Naive B cell (primary cell): ENCODE data around the gene CDKAL1. TPM values are rescaled to one million over a fixed set of nuclear protein-coding genes. Genes with fewer than 3 reads are reported as not detected.

Experiments
- ATAC-seq, 2 donors: fragments of 150-1000 bp; cut with Tn5 transposase; 2 replicates each; pipeline ENCODE4 v1.10.0; 2021; ENCODE audit warnings: low read depth in 2 of 2, mild to moderate bottlenecking in 2 of 2, moderate library complexity in 2 of 2
- DNase-seq: peaks from one replicate; pipeline ENCODE4 v3.0.0; 2022
- H3K27ac Mint-ChIP-seq, 6 donors: one replicate each; pipeline ENCODE4 v1.8.0; 2020 to 2022; ENCODE audit warnings: mild to moderate bottlenecking in 6 of 6, mixed read lengths in 6 of 6, moderate library complexity in 5 of 6, inconsistent platforms in 2 of 6
- H3K27me3 Mint-ChIP-seq, 3 donors: one replicate each; pipeline ENCODE4 v1.8.0; 2021 to 2022; ENCODE audit warnings: mixed read lengths in 3 of 3, mild to moderate bottlenecking in 1 of 3
- H3K36me3 Mint-ChIP-seq, 2 donors: one replicate each; pipeline ENCODE4 v1.8.0; 2020 to 2022; ENCODE audit warnings: mixed read lengths in 2 of 2, inconsistent platforms in 1 of 2, mild to moderate bottlenecking in 1 of 2
- H3K4me1 Mint-ChIP-seq, 3 donors: one replicate each; pipeline ENCODE4 v1.8.0; 2020 to 2022; ENCODE audit warnings: mixed read lengths in 3 of 3, inconsistent platforms in 1 of 3, mild to moderate bottlenecking in 1 of 3, moderate library complexity in 1 of 3
- H3K4me3 Mint-ChIP-seq, 8 donors: one replicate each; pipeline ENCODE4 v1.8.0; 2020 to 2022; ENCODE audit warnings: mild to moderate bottlenecking in 8 of 8, mixed read lengths in 8 of 8, moderate library complexity in 8 of 8, inconsistent platforms in 2 of 8
- H3K9me3 Mint-ChIP-seq, 7 donors: one replicate each; pipeline ENCODE4 v1.8.0; 2020 to 2022; ENCODE audit warnings: mixed read lengths in 7 of 7, mild to moderate bottlenecking in 5 of 7, inconsistent platforms in 2 of 7, moderate library complexity in 1 of 7
- polyA plus RNA-seq, 6 donors: library from polyadenylated mRNA; unstranded; fragments of 300-500 nt; fragmentation: Illumina TruSeq; gene quantifications; one replicate each; pipeline ENCODE4 v1.2.3, GENCODE V29; 2021; ENCODE audit warnings: low read depth in 6 of 6

The CDKAL1 gene
- polyA plus RNA-seq, 6 donors from 2014 or later, result 27.0 to 40.2 (median 33.6) TPM

DNA sequence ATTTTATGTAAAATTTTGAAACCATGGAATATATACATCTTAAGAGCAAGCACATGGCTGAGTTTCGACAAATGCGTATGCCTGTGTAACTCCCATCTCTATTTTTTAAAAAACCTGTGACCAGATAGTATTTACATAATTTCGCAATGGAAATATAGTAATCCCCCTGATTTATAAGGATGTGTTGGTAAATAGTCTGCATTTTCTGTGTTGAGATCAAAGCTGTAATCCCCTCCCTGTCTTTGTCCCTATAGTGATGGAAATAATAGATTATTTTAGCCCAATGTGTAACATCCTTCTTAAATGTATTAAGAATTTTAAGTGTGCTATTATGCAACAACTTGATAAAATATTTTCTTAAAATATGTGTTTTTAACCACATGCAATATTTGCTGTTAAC is 267.3 kb downstream of the CDKAL1 start:
- H3K9me3 Mint-ChIP-seq, result peaks cover 0 to 33% (median 14%) of the 10 kb centered on the region in 7 donors
- no peaks in the 10 kb centered on the region for H3K4me1 Mint-ChIP-seq
- DNase-seq (no peak), ATAC-seq (no peak)
- no peak overlapping the region for H3K27ac Mint-ChIP-seq
- no peaks in the 10 kb centered on the region for H3K27me3 Mint-ChIP-seq
- H3K36me3 Mint-ChIP-seq, result peaks cover 38 to 47% of the 10 kb centered on the region in 2 donors
- no peak overlapping the region for H3K4me3 Mint-ChIP-seq

DNA sequence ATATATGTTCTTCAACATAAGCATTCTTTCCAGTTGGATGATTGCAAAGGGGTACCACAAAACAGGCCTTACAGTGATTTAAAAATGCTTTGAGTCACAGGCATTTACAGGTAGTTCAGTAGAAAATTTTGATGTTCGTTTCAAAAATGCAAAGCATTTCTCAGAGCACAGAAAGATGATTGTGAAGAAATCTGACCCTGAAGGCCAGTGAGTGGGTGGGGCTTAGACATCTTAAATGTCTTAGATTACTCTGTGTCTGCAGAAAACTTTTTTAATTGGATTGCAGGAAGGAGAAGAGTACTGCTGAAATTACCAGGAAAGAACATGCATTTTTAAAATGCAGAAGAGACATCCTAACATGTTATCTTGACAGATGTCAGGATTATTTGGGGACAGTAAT is 268.3 kb downstream of the CDKAL1 start:
- H3K9me3 Mint-ChIP-seq, result peaks cover 0 to 27% (median 14%) of the 10 kb centered on the region in 7 donors
- no peak overlapping the region for H3K27ac Mint-ChIP-seq
- H3K36me3 Mint-ChIP-seq, result peaks cover 31 to 42% of the 10 kb centered on the region in 2 donors
- ATAC-seq, result no peak
- no peak for DNase-seq
- no peak overlapping the region for H3K4me3 Mint-ChIP-seq
- no peaks in the 10 kb centered on the region for H3K4me1 Mint-ChIP-seq
- no peaks in the 10 kb centered on the region for H3K27me3 Mint-ChIP-seq

DNA sequence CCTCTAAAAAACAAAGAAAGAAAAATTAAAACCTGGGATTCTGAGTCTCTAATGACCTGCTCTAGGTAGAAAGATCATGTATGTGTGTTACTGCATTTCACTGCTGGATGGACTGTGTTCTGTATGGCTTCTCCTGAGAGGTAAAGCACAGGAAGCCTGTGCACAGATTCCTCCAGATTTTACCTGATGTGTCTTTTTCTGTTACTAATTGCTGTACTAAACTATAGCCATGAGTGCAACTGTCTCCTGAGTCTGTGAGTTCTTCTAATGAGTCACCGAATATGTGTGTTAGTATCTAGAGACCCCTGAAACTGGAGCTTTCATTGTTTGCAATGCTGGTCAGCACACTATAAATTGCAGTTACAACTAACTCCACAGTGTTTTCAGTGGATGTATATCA is 270.8 kb downstream of the CDKAL1 start:
- no peak overlapping the region for H3K4me3 Mint-ChIP-seq
- no peaks in the 10 kb centered on the region for H3K27me3 Mint-ChIP-seq
- DNase-seq, result no peak
- peaks cover 23 to 39% of the 10 kb centered on the region in 2 donors for H3K36me3 Mint-ChIP-seq
- H3K27ac Mint-ChIP-seq, result no peak overlapping the region
- H3K9me3 Mint-ChIP-seq, result peaks cover 0 to 22% (median 14%) of the 10 kb centered on the region in 7 donors
- ATAC-seq, result no peak
- H3K4me1 Mint-ChIP-seq, result no peaks in the 10 kb centered on the region

DNA sequence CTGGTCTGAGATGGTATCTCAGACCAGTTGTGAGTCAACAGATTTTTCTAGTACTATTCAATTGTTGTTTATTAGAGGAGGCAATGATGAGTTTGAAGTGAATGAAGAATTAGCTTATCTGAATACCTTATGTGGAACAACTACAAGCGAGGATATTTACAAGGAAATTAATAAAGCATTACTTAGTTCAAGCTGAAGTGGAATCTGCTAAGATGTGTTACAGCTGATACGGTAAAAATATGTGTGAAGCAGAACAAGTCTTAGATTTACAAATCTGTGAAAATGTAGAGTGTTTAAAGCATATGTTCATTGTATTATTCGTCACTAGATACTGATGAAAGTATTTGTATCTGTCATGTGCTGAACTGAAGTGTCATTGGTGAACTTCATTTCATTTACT is 272.4 kb downstream of the CDKAL1 start:
- Mint-ChIP-seq H3K27me3 (no peaks in the 10 kb centered on the region), H3K9me3 (peaks cover 0 to 22% (median 14%) of the 10 kb centered on the region in 7 donors), H3K4me1 (peaks cover 0 to 3% (median 0%) of the 10 kb centered on the region in 3 donors), H3K27ac (no peak overlapping the region), H3K36me3 (peaks cover 23 to 33% of the 10 kb centered on the region in 2 donors), H3K4me3 (no peak overlapping the region)
- DNase-seq (no peak), ATAC-seq (no peak)

DNA sequence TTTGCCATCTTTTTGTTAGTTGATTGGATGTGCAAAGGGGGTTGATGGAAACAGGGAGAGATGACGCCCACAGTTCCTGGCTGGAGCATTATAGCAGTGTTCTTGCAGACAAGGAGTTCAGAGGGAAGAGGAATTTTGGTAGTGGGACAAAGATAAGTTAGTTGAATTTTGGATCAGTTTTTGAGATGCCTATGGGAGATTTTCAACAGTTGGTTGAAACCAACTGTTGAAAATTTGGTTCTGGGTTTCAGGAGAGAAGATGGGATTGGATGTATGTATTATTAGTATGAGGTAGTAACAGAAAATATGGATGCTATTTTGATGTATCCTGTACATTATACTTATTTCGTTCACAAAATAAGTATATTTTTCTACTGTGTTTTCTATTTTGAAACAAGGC is 274.2 kb downstream of the CDKAL1 start:
- peaks cover 0 to 22% (median 14%) of the 10 kb centered on the region in 7 donors for H3K9me3 Mint-ChIP-seq

DNA sequence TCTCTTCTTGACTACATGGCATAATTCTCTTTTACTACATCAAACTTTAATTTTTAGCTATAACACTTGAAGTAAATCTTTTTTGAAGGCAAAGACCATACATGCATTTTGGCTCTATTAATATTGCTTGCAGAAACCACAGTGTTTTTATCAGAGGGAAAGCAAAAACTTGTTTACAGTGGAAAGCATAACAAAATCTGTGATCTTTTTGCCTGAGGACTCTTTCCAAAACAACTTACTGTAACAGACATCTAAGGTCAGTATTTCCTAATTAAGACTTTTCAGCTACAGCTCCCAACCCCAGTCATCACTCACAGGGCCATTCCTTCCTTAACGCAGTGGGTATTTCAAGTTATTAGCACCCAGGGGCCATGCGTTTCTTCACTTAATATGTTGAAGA is 274.7 kb downstream of the CDKAL1 start:
- Mint-ChIP-seq H3K36me3 (peaks cover 23 to 29% of the 10 kb centered on the region in 2 donors), H3K9me3 (peaks cover 0 to 22% (median 14%) of the 10 kb centered on the region in 7 donors), H3K27me3 (no peaks in the 10 kb centered on the region), H3K4me1 (peaks cover 0 to 3% (median 0%) of the 10 kb centered on the region in 3 donors), H3K4me3 (no peak overlapping the region), H3K27ac (no peak overlapping the region)
- no peak for ATAC-seq
- no peak for DNase-seq

More for the DNA sequence above, 274.2 kb downstream of the CDKAL1 start:
- H3K4me3 Mint-ChIP-seq, result no peak overlapping the region
- no peak overlapping the region for H3K27ac Mint-ChIP-seq
- H3K36me3 Mint-ChIP-seq, result peaks cover 24 to 31% of the 10 kb centered on the region in 2 donors
- ATAC-seq (no peak), DNase-seq (no peak)
- H3K4me1 Mint-ChIP-seq, result peaks cover 0 to 3% (median 0%) of the 10 kb centered on the region in 3 donors
- no peaks in the 10 kb centered on the region for H3K27me3 Mint-ChIP-seq

DNA sequence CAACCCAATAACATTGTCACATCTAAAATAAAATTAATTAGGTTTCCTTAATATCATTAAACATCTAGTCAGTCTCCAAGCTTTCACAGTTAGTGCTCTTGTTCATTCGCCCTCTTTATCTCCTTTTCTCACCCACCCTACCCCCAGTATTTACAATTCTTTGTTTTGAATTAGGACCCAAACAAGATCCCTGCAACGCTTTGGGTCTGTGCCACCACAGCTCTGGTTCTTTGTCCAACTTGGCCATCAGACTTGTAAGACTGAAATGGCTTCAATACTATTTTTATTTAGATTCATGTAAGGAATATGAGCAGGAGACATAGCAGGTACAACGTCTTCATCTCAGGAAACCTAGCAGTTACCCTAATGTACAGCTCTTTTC is 276.5 kb downstream of the CDKAL1 start:
- DNase-seq (no peak), ATAC-seq (no peak)
- H3K27me3 Mint-ChIP-seq, result no peaks in the 10 kb centered on the region
- H3K36me3 Mint-ChIP-seq, result peaks cover 19 to 22% of the 10 kb centered on the region in 2 donors
- peak overlapping the region in 3 of 6 donors; percentile 26 to 40 (median 29) for H3K27ac Mint-ChIP-seq
- H3K4me1 Mint-ChIP-seq, result peaks cover 0 to 3% (median 0%) of the 10 kb centered on the region in 3 donors
- H3K4me3 Mint-ChIP-seq, result no peak overlapping the region
- peaks cover 0 to 13% (median 7%) of the 10 kb centered on the region in 7 donors for H3K9me3 Mint-ChIP-seq

DNA sequence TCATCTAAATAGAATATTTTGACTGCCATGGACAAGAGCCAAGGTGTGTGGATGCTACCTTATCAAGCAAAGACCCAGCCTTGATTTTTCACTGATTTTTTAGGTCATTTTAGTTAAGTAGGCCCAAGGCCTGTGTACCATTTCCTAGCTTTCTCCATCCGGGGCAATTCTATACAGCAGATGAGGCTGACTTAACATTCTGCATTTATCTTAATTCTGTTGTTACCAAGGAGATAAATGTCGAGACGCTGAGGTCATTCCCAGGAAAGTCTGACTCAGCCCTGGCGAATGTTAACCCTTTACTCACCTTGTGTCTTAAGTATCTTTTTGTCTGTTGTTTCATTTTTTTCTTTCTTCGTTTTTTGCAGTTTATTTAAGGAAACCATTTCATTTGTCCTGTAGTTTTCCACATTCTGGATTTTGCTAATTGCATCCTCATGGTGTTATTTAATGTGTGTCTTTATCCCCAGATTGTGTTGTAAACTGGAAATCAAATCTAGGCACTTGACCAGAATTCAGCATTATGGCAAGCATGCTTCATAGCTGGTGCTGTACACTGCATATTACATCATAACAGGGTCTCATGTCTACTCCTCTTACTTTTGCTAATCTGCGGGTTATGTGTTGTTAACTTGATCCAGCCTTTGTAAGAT is 277.0 kb downstream of the CDKAL1 start:
- DNase-seq, result no peak
- Mint-ChIP-seq H3K4me1 (peaks cover 0 to 3% (median 0%) of the 10 kb centered on the region in 3 donors), H3K4me3 (no peak overlapping the region), H3K27me3 (no peaks in the 10 kb centered on the region), H3K36me3 (peaks cover 13 to 17% of the 10 kb centered on the region in 2 donors), H3K27ac (peak overlapping the region in 1 of 6 donors; percentile 36), H3K9me3 (peaks cover 0 to 8% (median 4%) of the 10 kb centered on the region in 7 donors)
- no peak for ATAC-seq

DNA sequence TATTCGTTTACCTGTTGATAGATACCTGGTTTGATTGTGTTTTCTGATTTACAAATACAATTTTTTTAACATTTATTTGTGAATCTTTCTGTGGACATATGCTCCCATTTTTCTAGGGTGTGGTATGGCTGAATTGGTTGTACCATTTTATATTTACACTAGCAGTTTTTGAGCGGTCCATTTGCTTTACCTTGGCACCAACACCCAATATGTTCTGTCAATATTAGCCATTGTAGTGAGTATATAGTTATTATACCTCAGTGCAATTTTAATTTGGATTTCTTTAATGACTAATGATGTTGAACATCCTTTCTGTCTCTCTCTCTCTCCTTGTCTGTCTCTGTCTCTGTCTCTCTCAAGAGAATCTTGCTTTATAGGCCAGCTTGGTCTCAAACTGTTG is 278.5 kb downstream of the CDKAL1 start:
- peaks cover 9 to 11% of the 10 kb centered on the region in 2 donors for H3K36me3 Mint-ChIP-seq
- no peak overlapping the region for H3K4me3 Mint-ChIP-seq
- peaks cover 0 to 2% (median 0%) of the 10 kb centered on the region in 7 donors for H3K9me3 Mint-ChIP-seq
- ATAC-seq, result no peak
- H3K27ac Mint-ChIP-seq, result no peak overlapping the region
- DNase-seq, result no peak
- H3K27me3 Mint-ChIP-seq, result no peaks in the 10 kb centered on the region
- peaks cover 0 to 3% (median 0%) of the 10 kb centered on the region in 3 donors for H3K4me1 Mint-ChIP-seq

DNA sequence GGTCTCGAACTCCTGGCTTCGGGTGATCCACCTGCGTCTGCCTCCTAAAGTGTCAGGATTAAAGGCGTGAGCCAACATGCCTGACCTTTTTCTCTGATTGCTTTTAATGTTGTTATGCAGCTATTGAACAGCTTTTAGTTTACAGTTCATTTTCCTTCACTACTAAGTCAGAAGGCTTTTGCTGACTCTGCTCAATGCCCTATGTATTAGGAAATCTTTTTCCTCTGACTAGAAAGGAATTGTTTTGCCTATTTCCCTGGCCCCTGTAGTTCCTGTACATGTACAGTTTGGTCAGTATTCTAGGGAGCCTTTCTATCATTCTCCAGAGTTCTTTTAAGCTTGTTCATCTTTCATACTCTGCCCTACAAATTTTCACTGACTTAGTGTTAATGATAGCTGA is 280.2 kb downstream of the CDKAL1 start:
- Mint-ChIP-seq H3K36me3 (peaks cover 9 to 11% of the 10 kb centered on the region in 2 donors), H3K27me3 (no peaks in the 10 kb centered on the region), H3K27ac (peak overlapping the region in 1 of 6 donors; percentile 13), H3K9me3 (peaks cover 0 to 2% (median 0%) of the 10 kb centered on the region in 7 donors), H3K4me1 (peaks cover 0 to 3% (median 0%) of the 10 kb centered on the region in 3 donors), H3K4me3 (no peak overlapping the region)
- DNase-seq, result no peak
- ATAC-seq, result no peak

DNA sequence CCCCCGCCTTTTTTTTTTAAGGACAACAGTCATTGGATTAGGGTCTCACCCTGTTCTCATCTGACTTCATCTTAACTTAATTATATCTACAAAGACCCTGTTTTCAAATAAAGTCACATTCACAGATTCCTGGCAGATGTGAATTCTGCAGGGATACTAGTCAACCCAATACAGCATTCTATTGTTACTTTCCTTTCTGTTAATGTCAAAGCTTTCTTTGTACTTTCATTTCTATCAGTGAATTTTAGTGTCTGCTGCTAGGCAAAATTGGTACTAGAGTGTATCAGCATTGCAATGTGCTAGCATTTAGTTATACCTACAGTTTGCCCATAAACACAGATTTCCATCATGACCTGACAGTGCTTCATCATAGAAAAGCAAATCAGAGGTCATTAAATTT is 281.9 kb downstream of the CDKAL1 start:
- Mint-ChIP-seq H3K27ac (no peak overlapping the region), H3K36me3 (peaks cover 16 to 21% of the 10 kb centered on the region in 2 donors), H3K27me3 (no peaks in the 10 kb centered on the region), H3K9me3 (peaks cover 0 to 2% (median 0%) of the 10 kb centered on the region in 7 donors), H3K4me1 (peaks cover 0 to 3% (median 0%) of the 10 kb centered on the region in 3 donors), H3K4me3 (no peak overlapping the region)
- ATAC-seq (no peak), DNase-seq (no peak)

DNA sequence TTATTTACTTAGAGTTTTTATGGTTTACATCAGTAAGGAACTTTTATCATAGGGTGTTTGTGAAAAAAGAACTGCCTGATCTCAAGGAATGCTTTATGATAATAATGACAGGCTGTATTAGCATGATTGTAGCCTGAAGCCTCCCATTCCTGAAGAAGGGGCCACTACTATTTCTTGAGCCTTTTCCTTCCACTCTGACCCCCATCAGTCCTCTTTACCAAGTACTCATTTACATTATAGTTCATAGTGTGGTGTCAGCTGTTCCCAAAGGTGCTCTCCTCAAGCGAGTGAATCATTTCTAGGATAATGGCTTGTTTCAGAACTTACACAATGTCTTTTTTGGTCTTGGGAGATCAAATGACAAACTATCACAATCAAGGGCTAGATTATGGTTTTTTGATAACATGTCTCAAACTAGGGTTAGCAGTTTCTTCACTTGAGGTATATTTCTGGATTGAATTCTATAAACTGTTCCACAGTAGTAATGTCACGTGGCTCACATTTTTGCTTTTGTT is 283.6 kb downstream of the CDKAL1 start:
- Mint-ChIP-seq H3K27ac (no peak overlapping the region), H3K27me3 (no peaks in the 10 kb centered on the region), H3K4me3 (no peak overlapping the region), H3K9me3 (peaks cover 0 to 3% (median 0%) of the 10 kb centered on the region in 7 donors), H3K36me3 (peaks cover 25 to 35% of the 10 kb centered on the region in 2 donors), H3K4me1 (peaks cover 0 to 3% (median 3%) of the 10 kb centered on the region in 3 donors)
- DNase-seq (no peak), ATAC-seq (no peak)

DNA sequence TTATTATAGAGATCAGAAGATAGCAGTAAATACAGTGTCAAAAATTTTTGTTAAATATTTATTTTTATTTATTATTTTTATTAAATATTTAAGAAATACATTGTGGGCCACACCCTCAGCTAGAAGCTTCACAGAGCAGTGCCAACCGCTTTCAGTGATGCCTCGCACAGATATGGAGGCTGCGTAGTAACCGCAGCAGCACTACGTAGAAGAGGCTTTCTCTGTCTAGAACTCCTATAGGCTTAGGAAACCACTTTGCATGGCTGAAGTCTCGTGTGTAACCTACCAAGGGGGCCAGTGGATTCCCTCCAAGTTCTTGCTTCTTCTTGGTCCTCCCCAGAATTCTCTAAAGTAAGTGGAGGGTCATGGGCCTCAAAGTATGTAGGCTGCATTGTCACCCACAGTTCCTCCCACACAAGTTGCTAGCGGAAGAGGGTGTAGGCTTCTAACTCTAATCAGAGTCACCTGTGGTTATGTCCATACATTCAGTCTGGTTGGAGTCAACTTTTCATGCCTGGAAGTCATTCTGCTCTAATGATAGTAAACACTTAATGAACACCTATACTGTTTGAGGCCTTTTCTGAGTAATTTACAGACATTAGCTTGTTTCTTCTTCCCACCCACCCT is 285.6 kb downstream of the CDKAL1 start:
- no peaks in the 10 kb centered on the region for H3K27me3 Mint-ChIP-seq
- peaks cover 25 to 36% of the 10 kb centered on the region in 2 donors for H3K36me3 Mint-ChIP-seq
- no peak overlapping the region for H3K27ac Mint-ChIP-seq
- peaks cover 0 to 6% (median 6%) of the 10 kb centered on the region in 3 donors for H3K4me1 Mint-ChIP-seq
- DNase-seq (no peak), ATAC-seq (no peak)
- H3K9me3 Mint-ChIP-seq, result peaks cover 0 to 6% (median 0%) of the 10 kb centered on the region in 7 donors
- no peak overlapping the region for H3K4me3 Mint-ChIP-seq

DNA sequence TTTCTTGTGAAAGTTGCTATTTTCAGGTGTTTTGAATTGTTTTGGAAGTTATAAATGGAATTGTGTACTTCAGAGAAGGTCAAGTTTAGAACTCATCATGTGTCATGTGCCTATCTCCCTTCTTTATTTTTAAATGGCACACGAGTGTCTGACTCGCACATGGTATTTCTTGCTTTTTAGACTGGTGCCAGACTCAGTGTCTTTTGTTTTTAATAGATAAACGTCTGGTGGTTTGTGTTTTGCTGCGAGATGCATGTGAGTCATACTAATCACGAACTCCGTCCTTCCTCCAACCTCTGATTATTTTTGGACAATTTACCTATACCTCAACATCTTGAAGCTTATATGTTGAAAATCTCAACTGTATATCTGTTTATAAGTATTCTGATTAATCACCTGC is 292.1 kb downstream of the CDKAL1 start:
- Mint-ChIP-seq H3K4me1 (peaks cover 0 to 11% (median 6%) of the 10 kb centered on the region in 3 donors), H3K27me3 (no peaks in the 10 kb centered on the region), H3K36me3 (peaks cover 15 to 32% of the 10 kb centered on the region in 2 donors), H3K4me3 (no peak overlapping the region), H3K27ac (no peak overlapping the region), H3K9me3 (peaks cover 0 to 6% (median 0%) of the 10 kb centered on the region in 7 donors)
- no peak for DNase-seq
- no peak for ATAC-seq
